GM12878 (cell line): ENCODE results near the gene PARN.

Experiments used
- BHLHE40 ChIP-seq, 2 experiments: fragments of 450-650 bp in 1 of 2; IDR thresholded peaks; 2 replicates each; pipeline ENCODE4 v1.6.1; 2011 to 2017; ENCODE audit warnings: low read depth in 2 of 2, borderline replicate concordance in 1 of 2, improper control_type of control experiment in 1 of 2, low read length in 1 of 2, mild to moderate bottlenecking in 1 of 2
- CBX5 ChIP-seq: sonication (generic); IDR thresholded peaks from 2 replicates; pipeline ENCODE4 v1.6.1; 2016; ENCODE audit warnings: low read depth, moderate library complexity, mild to moderate bottlenecking, inconsistent platforms
- CTCF ChIP-seq, 3 experiments: IDR thresholded peaks in 2 of 3; conservative IDR thresholded peaks in 1 of 3; 2 replicates each; pipeline ENCODE4 v1.5.1; 2011; ENCODE audit warnings: low read depth in 3 of 3, low read length in 3 of 3, mild to moderate bottlenecking in 3 of 3, control low read depth in 2 of 3, moderate library complexity in 2 of 3, inconsistent platforms in 1 of 3, mixed read lengths in 1 of 3; ENCODE audit not compliant: control insufficient read depth in 2 of 3, insufficient read depth in 1 of 3; ENCODE audit errors: extremely low read depth in 1 of 3
- GABPA ChIP-seq: IDR thresholded peaks from 2 replicates; pipeline ENCODE4 v1.6.1; 2014; ENCODE audit warnings: antibody characterized with exemption, low read depth, mild to moderate bottlenecking, inconsistent platforms
- KDM1A ChIP-seq: fragments of 200-600 bp; sonication (generic); IDR thresholded peaks from 2 replicates; pipeline ENCODE4 v1.6.1; 2016; ENCODE audit warnings: borderline replicate concordance
- MAX ChIP-seq: IDR thresholded peaks from 2 replicates; pipeline ENCODE4 v1.6.1; 2012; ENCODE audit warnings: low read depth, low read length, improper control_type of control experiment
- MYC ChIP-seq: IDR thresholded peaks from 2 replicates; pipeline ENCODE4 v1.6.1; 2011; ENCODE audit warnings: mild to moderate bottlenecking, low read length, moderate library complexity, inconsistent platforms; ENCODE audit not compliant: insufficient read depth, insufficient replicate concordance, insufficient read length, severe bottlenecking
- POLR2A ChIP-seq: IDR thresholded peaks from 2 replicates; pipeline ENCODE4 v1.6.1; 2011; ENCODE audit warnings: low read depth, mild to moderate bottlenecking, low read length
- POLR2AphosphoS5 ChIP-seq: IDR thresholded peaks from 2 replicates; pipeline ENCODE4 v1.6.1; 2011; ENCODE audit warnings: mild to moderate bottlenecking, low read length, inconsistent platforms
- RCOR1 ChIP-seq: conservative IDR thresholded peaks from 2 replicates; pipeline ENCODE4 v1.6.1; 2012; ENCODE audit warnings: low read depth, low read length, improper control_type of control experiment
- SIN3A ChIP-seq: IDR thresholded peaks from 2 replicates; pipeline ENCODE4 v1.6.1; 2012; ENCODE audit warnings: low read depth, low read length, improper control_type of control experiment
- YY1 ChIP-seq: IDR thresholded peaks from 2 replicates; pipeline ENCODE4 v1.6.1; 2011; ENCODE audit warnings: low read depth, mild to moderate bottlenecking, low read length
- TF ChIP-seq, protein P1 (sequence below): fragments of 450-650 bp; formaldehyde crosslinking; IDR thresholded peaks from 2 replicates; pipeline ENCODE4 v1.5.0; 2022; ENCODE audit warnings: mild to moderate bottlenecking, missing genetic modification characterization
- TF ChIP-seq, protein P2 (sequence below): IDR thresholded peaks from 2 replicates; pipeline ENCODE4 v1.6.1; 2012; ENCODE audit warnings: low read depth, low read length, improper control_type of control experiment

DNA sequence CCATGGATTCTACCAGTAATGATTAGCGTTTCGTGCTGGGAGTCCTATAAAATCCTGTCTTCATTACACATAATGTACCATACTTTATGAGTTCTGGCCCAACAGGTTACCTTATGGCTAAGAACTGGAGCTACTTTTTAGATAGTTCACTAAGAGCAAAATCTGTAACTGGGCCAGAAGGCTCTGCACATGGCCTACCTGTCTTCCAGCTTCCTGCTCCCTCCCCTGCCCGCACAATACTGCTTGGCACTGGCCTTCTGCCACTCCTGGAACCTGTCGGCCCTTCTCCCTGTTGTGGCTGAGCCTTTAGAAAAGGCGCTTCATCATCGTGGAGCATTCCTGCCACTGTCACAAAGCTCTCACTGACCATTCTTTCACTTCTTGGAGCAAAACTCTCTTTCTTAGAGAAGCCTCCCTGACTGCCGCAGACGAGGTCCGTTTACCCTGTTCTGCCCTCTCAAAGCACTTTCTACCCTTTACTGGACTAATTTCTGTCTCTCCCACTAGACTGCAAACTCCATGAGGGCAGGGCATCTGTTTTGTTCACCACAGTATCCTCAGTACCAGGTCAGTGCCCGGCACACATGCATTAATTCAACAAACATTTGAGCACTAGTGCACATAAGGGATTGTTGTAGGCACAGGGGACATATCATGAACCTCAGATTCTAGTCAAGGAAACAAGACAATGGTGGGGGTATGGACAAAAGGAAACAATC lies 116.5 kb downstream of the PARN start:
- TF ChIP-seq, protein P1, sequence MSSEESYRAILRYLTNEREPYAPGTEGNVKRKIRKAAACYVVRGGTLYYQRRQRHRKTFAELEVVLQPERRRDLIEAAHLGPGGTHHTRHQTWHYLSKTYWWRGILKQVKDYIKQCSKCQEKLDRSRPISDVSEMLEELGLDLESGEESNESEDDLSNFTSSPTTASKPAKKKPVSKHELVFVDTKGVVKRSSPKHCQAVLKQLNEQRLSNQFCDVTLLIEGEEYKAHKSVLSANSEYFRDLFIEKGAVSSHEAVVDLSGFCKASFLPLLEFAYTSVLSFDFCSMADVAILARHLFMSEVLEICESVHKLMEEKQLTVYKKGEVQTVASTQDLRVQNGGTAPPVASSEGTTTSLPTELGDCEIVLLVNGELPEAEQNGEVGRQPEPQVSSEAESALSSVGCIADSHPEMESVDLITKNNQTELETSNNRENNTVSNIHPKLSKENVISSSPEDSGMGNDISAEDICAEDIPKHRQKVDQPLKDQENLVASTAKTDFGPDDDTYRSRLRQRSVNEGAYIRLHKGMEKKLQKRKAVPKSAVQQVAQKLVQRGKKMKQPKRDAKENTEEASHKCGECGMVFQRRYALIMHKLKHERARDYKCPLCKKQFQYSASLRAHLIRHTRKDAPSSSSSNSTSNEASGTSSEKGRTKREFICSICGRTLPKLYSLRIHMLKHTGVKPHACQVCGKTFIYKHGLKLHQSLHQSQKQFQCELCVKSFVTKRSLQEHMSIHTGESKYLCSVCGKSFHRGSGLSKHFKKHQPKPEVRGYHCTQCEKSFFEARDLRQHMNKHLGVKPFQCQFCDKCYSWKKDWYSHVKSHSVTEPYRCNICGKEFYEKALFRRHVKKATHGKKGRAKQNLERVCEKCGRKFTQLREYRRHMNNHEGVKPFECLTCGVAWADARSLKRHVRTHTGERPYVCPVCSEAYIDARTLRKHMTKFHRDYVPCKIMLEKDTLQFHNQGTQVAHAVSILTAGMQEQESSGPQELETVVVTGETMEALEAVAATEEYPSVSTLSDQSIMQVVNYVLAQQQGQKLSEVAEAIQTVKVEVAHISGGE (CRISPR knock-in tag): no peak
- TF ChIP-seq SIN3A (no peak), BHLHE40 (IDR thresholded peaks at IDR 0.05; ENCODE audit: borderline replicate concordance in 1 of 2, low read depth in 2 of 2, low read length in 1 of 2) (no peak), GABPA (no peak), POLR2AphosphoS5 (no peak), CBX5 (no peak), POLR2A (no peak), MYC (no peak), YY1 (no peak), MAX (no peak), CTCF (IDR thresholded peaks at IDR 0.05 in 2 of 3, conservative IDR thresholded peaks at IDR 0.05 in 1 of 3; ENCODE audit: control insufficient read depth in 2 of 3, extremely low read depth in 1 of 3, insufficient read depth in 1 of 3, low read depth in 3 of 3, low read length in 3 of 3) (no peak), KDM1A (no peak), RCOR1 (no peak)
- TF ChIP-seq, protein P2, sequence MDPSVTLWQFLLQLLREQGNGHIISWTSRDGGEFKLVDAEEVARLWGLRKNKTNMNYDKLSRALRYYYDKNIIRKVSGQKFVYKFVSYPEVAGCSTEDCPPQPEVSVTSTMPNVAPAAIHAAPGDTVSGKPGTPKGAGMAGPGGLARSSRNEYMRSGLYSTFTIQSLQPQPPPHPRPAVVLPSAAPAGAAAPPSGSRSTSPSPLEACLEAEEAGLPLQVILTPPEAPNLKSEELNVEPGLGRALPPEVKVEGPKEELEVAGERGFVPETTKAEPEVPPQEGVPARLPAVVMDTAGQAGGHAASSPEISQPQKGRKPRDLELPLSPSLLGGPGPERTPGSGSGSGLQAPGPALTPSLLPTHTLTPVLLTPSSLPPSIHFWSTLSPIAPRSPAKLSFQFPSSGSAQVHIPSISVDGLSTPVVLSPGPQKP: no peak
